IPS-15b (cell line): ENCODE data around the gene CFI.

Source experiments
- H3K27me3 ChIP-seq: one replicate; pipeline ENCODE4 v1.6.1; 2013; ENCODE audit warnings: low read length; ENCODE audit not compliant: control insufficient read depth, insufficient read depth
- H3K36me3 ChIP-seq: one replicate; pipeline ENCODE4 v1.6.1; 2013; ENCODE audit warnings: low read length; ENCODE audit not compliant: control insufficient read depth, insufficient read depth
- H3K4me1 ChIP-seq: one replicate; pipeline ENCODE4 v1.6.1; 2013; ENCODE audit warnings: mild to moderate bottlenecking, low read length; ENCODE audit not compliant: control insufficient read depth, insufficient read depth
- H3K4me3 ChIP-seq: one replicate; pipeline ENCODE4 v1.5.1; 2013; ENCODE audit warnings: low read depth, low read length
- H3K9ac ChIP-seq: one replicate; pipeline ENCODE4 v1.6.1; 2013; ENCODE audit warnings: low read depth, mild to moderate bottlenecking, low read length
- H3K9me3 ChIP-seq: one replicate; pipeline ENCODE4 v1.6.1; 2013; ENCODE audit warnings: mild to moderate bottlenecking, low read length; ENCODE audit not compliant: control insufficient read depth, insufficient read depth

Gene CFI

GRCh38 chr4:109728385-109728784, 73.4 kb downstream of the CFI start:
- Histone ChIP-seq H3K4me3 (peak overlapping the region; percentile 80), H3K4me1 (peaks cover 11% of the 10 kb centered on the region), H3K27me3 (no peaks in the 10 kb centered on the region), H3K9ac (peak overlapping the region; percentile 50), H3K9me3 (no peaks in the 10 kb centered on the region), H3K36me3 (no peaks in the 10 kb centered on the region)

GRCh38 chr4:109723110-109723509, 78.7 kb downstream of the CFI start:
- Histone ChIP-seq H3K9me3 (no peaks in the 10 kb centered on the region), H3K4me3 (no peak overlapping the region), H3K9ac (no peak overlapping the region), H3K27me3 (no peaks in the 10 kb centered on the region), H3K4me1 (peaks cover 6% of the 10 kb centered on the region), H3K36me3 (no peaks in the 10 kb centered on the region)

- Histone ChIP-seq H3K36me3 (peaks cover 2% of the 10 kb centered on the region), H3K27me3 (no peaks in the 10 kb centered on the region), H3K4me3 (no peak overlapping the region), H3K9me3 (no peaks in the 10 kb centered on the region), H3K4me1 (peaks cover 3% of the 10 kb centered on the region), H3K9ac (no peak overlapping the region)
Measured at GRCh38 chr4:109722357-109722756, 79.4 kb downstream of the CFI start.

GRCh38 chr4:109721033-109721432, 80.8 kb downstream of the CFI start:
- Histone ChIP-seq H3K4me3 (no peak overlapping the region), H3K36me3 (peaks cover 2% of the 10 kb centered on the region), H3K9ac (no peak overlapping the region), H3K4me1 (no peaks in the 10 kb centered on the region), H3K9me3 (no peaks in the 10 kb centered on the region), H3K27me3 (no peaks in the 10 kb centered on the region)

- Histone ChIP-seq H3K27me3 (no peaks in the 10 kb centered on the region), H3K4me3 (no peak overlapping the region), H3K9ac (no peak overlapping the region), H3K36me3 (peaks cover 2% of the 10 kb centered on the region), H3K9me3 (no peaks in the 10 kb centered on the region), H3K4me1 (no peaks in the 10 kb centered on the region)
Measured at GRCh38 chr4:109719604-109720003, 82.2 kb downstream of the CFI start.

- Histone ChIP-seq H3K4me3 (no peak overlapping the region), H3K27me3 (no peaks in the 10 kb centered on the region), H3K9ac (no peak overlapping the region), H3K9me3 (no peaks in the 10 kb centered on the region), H3K4me1 (no peaks in the 10 kb centered on the region), H3K36me3 (peaks cover 2% of the 10 kb centered on the region)
Measured at GRCh38 chr4:109718759-109719158, 83.0 kb downstream of the CFI start.

GRCh38 chr4:109713500-109713899, 88.3 kb downstream of the CFI start:
- H3K36me3 ChIP-seq, result peaks cover 5% of the 10 kb centered on the region
- no peak overlapping the region for H3K4me3 ChIP-seq
- no peaks in the 10 kb centered on the region for H3K9me3 ChIP-seq
- no peak overlapping the region for H3K9ac ChIP-seq
- H3K27me3 ChIP-seq, result no peaks in the 10 kb centered on the region
- no peaks in the 10 kb centered on the region for H3K4me1 ChIP-seq

GRCh38 chr4:109708990-109709389, 92.8 kb downstream of the CFI start:
- Histone ChIP-seq H3K27me3 (no peaks in the 10 kb centered on the region), H3K9ac (no peak overlapping the region), H3K4me3 (no peak overlapping the region), H3K9me3 (no peaks in the 10 kb centered on the region), H3K36me3 (peaks cover 3% of the 10 kb centered on the region), H3K4me1 (no peaks in the 10 kb centered on the region)

GRCh38 chr4:109708435-109708834, 93.4 kb downstream of the CFI start:
- Histone ChIP-seq H3K27me3 (no peaks in the 10 kb centered on the region), H3K9me3 (no peaks in the 10 kb centered on the region), H3K4me1 (peaks cover 3% of the 10 kb centered on the region), H3K4me3 (no peak overlapping the region), H3K9ac (no peak overlapping the region), H3K36me3 (peaks cover 3% of the 10 kb centered on the region)

GRCh38 chr4:109703664-109704361, 98.0 kb downstream of the CFI start:
- peaks cover 8% of the 10 kb centered on the region for H3K4me1 ChIP-seq
- H3K36me3 ChIP-seq, result no peaks in the 10 kb centered on the region
- peak overlapping the region; percentile 14 for H3K9ac ChIP-seq
- peak overlapping the region; percentile 50 for H3K4me3 ChIP-seq
- no peaks in the 10 kb centered on the region for H3K9me3 ChIP-seq
- no peaks in the 10 kb centered on the region for H3K27me3 ChIP-seq

GRCh38 chr4:109702950-109703663, 98.7 kb downstream of the CFI start, which contains the start of gene CASP6:
TSS of gene CASP6 (minus strand) at chr4:109703445. CDS start at chr4:109703395, 50 bp downstream.
- H3K4me3 ChIP-seq, result peak within 1 kb of the TSS; percentile 50
- H3K4me1 ChIP-seq, result peaks cover 8% of the 10 kb centered on the region
- peak within 1 kb of the TSS; percentile 14 for H3K9ac ChIP-seq
- H3K9me3 ChIP-seq, result no peaks in the 10 kb centered on the region
- H3K36me3 ChIP-seq, result no peaks in the 10 kb centered on the region
- H3K27me3 ChIP-seq, result no peaks in the 10 kb centered on the region
